ENCODE measurements around the gene TMEM52B.
A peak's percentile ranks its signal among the peaks of the same experiment; 100 is the strongest.

The TMEM52B gene

DNA sequence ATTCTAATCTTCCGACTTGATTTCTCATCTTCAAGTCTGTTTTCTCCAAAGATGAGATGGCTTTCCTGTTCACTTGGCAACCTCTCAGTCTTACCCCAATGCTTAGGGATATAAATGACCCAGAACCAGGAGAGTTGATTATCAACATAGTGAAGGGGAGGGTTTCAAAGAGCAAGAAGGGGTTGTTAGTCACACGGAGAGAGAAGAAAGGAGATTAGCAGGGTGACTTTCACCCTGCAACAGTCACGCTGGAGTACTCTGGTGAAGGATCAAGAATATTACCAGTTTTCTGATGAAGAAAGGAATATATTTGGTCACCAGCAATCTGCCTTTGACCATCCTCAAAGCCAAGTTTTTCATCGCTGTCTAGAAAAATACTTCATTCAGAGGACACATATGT lies at the start of gene TMEM52B:
TMEM52B (plus strand) TSS at position 212 of the 400 bp plus-strand sequence. CDS start 543 bp downstream, outside the sequence.
- no peak within 1 kb of the TSS for H3K4me3 ChIP-seq (ENCODE audit: low read depth, low read length)

- H3K4me3 ChIP-seq (ENCODE audit: low read depth, low read length) = no peak within 1 kb of the TSS
Observed at GRCh38 chr12:10130042-10130441, 48.8 kb upstream of the TMEM52B start, which contains the start of gene CLEC7A. TSS of gene CLEC7A (minus strand) at chr12:10130199. CDS start at chr12:10130082, 117 bp downstream.

GRCh38 chr12:10131111-10131690 lies 47.6 kb upstream of the TMEM52B start:
- H3K4me3 ChIP-seq (ENCODE audit: low read depth, low read length) = no peak overlapping the region

DNA sequence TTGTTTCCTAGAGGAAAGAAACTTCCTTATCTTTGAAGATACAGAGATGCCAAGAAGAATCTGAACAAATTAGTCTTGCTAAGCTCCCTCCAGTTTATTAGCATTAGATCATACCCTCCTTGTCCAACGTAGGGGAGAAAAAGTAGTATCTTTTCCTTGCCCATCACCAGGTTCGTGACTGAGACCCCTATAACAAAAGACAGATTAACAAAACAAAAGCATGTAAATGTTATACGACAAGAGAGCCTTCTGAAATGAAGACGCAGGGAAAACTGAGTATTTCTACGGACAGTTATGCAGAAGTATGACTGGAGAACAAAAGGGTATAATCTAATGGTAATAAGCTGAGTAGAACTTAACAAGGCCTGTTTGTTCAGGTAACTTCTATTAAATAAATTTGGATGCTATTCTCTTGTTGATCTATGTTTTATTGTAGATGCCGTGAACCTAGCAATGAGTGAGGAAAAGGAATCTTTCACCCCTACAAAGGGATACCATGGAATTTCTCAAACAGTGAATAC lies 45.9 kb upstream of the TMEM52B start:
- H3K4me3 ChIP-seq (ENCODE audit: low read depth, low read length) = no peak overlapping the region

DNA sequence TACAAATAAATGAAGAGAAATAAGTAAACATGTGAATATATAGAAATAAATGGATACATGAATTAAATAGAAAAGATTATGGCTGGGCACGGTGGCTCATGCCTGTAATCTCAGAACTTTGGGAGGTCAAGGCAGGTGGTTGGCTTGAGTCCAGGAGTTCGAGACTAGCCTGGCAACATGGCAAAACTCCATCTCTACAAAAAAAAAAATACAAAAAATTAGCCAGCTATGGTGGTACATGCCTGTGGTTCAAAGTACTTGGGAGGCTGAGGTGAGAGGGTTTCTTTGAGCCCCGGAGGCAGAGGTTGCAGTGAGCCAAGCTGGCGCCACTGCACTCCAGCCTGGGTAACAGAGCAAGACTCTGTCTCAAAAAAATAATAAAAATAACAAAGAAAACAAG lies 43.7 kb upstream of the TMEM52B start:
- no peak overlapping the region for H3K4me3 ChIP-seq (ENCODE audit: low read depth, low read length)

- no peak overlapping the region for H3K4me3 ChIP-seq (ENCODE audit: low read depth, low read length)
Observed at GRCh38 chr12:10136637-10137205, 42.1 kb upstream of the TMEM52B start.

DNA sequence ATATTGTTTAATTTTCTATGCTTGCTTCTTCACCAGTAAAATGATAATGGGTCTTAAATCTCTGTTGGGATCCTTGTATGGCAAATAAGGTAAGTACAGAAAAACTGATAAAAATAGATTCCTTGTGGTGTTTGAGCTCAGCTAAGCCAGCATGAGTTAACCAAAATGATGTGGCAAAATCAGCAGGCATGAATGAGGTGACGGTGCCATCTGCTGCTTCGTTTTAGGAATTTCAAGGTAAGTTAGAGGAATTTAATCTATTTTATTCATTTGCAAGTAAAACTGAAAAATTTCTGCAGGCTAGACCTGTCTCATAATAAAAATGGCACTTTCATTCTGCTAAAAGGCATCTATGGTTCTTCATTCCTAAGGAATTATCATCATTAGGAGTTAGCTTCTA lies 38.8 kb upstream of the TMEM52B start:
- no peak overlapping the region for H3K4me3 ChIP-seq (ENCODE audit: low read depth, low read length)

DNA sequence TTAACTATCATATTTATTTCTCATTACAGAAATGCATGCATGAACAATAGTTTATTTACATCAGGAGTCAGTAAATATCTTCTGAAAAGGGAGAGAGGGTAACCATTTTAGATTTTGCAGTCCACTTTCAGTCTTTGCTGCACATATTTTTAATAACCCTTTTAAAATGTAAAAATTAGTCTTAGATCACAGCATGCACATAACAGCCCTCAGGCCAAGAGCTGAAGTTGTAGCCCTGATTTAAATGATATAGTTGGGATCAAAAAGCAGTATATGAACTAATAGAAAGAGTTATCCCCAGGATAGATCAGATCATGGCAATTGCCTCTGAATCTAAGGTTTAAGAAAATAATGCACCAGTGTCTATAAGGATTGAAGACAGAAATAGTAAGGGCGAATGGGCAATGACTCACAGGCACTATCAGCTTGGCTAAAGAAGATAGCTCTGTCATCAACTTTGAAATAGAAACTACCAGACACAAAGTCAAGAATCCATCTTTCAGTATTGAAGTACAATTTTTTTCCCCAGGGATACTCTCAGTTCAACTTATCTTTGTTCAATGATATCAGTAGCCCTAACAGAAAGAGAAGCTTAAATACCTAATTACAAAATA lies 35.7 kb upstream of the TMEM52B start:
- H3K4me3 ChIP-seq (ENCODE audit: low read depth, low read length) = no peak overlapping the region

DNA sequence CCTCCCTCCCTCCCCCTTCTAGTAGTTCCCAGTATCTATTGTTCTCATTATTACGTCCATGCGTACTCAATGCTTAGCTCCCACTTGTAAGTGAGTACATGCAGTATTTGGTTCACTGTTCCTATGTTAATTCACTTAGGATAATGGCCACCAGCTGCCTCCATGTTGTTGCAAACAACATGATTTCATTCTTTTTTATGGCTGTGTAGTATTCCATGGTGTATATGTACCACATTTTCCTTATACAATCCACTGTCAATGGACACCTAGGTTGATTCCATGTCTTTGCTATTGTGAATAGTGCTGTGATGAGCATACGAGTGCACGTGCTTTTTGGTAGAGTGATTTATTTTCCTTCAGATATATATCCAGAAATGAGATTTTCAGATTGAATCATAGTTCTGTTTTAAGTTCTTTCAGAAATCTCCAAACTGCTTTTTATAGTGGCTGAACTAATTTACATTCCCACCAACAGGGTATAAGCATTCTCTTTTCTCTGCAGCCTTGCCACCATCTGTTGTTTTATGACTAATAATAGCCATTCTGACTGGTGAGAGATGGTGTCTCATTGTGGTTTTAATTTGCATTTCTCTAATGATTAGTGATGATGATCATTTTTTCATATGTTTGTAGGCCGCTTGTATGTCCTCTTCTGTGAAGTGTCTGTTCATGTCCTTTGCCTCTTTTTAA lies 31.0 kb upstream of the TMEM52B start:
- no peak overlapping the region for H3K4me3 ChIP-seq (ENCODE audit: low read depth, low read length)

GRCh38 chr12:10151621-10152020 lies 27.2 kb upstream of the TMEM52B start:
- H3K4me3 ChIP-seq (ENCODE audit: low read depth, low read length) = no peak overlapping the region

GRCh38 chr12:10153271-10154144 lies 25.3 kb upstream of the TMEM52B start:
- H3K4me3 ChIP-seq (ENCODE audit: low read depth, low read length) = peak overlapping the region; percentile 61

DNA sequence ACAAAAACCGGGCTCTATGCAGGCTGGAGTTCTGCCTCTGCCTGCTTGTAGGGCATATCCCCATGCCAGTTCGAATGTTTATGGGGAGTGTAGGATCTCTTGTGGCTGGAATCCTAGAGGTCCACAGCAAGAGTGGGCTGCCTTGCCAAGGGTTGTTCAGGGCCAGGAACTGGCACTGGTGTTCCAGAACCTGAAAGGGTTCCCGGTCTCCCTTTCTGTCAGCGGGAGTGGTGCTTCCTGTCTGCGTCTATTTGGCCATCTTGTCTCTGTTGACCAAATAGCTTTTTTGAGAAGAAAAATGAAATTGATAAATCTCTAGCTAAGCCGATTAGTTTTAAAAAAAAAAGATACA lies 24.7 kb upstream of the TMEM52B start:
- peak overlapping the region; percentile 61 for H3K4me3 ChIP-seq (ENCODE audit: low read depth, low read length)

DNA sequence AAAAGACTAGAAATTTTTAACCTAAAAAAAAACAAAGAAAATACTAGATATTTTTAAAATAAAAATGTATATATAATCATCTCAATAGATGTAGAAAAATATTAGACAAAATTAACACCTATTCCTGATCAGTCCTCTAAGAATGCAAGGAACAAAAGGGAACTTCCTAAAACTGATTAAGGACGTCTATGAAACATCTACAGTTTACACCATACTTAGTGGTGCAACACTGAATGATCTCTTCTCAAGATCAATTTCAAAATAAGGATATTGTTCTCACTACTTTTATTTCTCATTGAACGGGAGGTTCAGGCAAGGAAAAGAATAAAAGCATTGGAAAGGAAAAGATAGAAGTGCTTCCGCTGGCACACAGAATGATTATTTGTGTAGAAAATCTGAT lies 22.9 kb upstream of the TMEM52B start:
- H3K4me3 ChIP-seq (ENCODE audit: low read depth, low read length) = no peak overlapping the region

DNA sequence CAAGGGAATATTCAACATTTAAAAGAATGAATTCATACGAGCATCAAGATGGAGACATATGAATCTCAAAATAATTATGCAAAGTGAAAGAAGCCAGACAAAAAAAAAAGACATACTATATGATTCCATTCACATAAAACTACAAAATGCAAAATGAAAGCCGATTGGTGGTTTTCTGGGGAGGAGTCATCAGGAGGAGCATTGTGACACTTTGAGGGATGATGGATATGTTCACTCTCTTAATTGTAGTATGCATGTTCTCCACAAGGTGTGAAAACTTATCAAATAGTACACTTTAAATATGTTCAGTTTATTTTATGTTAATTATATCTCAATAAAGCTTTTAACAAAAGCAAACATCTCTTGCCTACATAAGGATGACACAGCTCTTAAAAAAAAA lies 20.4 kb upstream of the TMEM52B start:
- no peak overlapping the region for H3K4me3 ChIP-seq (ENCODE audit: low read depth, low read length)

DNA sequence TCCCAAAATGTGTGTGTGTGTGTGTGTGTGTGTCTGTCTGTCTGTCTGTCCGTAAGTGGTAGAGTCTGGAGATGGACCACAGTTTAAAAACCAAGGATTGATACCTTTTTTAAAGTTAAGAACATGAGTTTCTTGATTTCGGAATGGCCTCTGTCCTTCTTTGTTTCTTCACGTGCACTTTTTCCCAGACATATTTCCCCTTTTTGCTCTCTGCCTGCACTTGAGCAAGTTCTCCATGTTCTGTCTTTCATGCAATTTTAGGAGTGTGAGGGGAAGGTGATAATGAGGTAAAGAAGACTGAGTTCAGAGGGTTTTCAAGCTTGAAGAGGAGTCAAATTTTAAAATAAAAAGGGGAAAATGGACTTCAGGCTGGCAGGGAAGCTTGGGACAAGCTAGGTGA lies 19.6 kb upstream of the TMEM52B start:
- H3K4me3 ChIP-seq (ENCODE audit: low read depth, low read length) = no peak overlapping the region

DNA sequence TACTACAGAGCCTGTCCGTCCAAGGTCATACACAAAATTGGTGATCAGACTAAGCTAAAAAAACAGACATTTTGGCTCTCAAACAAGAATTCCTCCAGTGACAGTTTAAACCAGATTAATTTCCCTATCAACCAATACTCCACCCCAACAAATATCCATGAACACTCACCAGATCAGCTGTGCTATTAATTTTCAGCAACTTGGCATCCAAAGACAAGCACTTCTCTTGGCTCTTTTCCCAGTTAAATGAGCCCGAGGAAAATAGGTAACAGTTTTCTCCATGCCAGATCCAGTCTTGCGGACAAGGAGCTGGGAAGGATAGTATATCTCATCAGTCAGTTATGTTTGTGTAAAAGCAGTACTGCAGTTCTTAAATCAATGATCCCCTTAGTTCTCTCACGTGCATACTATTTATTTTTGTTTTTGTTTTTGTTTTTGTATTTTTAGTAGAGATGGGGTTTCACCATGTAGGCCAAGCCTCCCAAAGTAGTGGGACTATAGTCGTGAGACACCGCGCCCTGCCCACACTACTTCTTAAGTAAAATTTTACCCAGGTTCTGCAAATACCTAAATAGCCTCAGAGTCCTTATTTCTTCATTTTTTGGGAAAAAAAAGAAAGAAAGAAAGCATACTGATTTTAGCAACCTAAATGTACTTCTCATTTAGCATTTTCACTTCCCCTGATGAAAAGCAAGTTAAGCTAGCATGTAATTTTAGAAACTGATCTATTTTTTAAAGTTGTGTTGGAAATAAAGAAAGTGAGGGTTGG lies 18.0 kb upstream of the TMEM52B start:
- no peak overlapping the region for H3K4me3 ChIP-seq (ENCODE audit: low read depth, low read length)

GRCh38 chr12:10163084-10163483 lies 15.7 kb upstream of the TMEM52B start:
- H3K4me3 ChIP-seq (ENCODE audit: low read depth, low read length) = no peak overlapping the region

- H3K4me3 ChIP-seq (ENCODE audit: low read depth, low read length) = no peak overlapping the region
Observed at GRCh38 chr12:10165421-10165820, 13.4 kb upstream of the TMEM52B start.

- no peak overlapping the region for H3K4me3 ChIP-seq (ENCODE audit: low read depth, low read length)
Observed at GRCh38 chr12:10167599-10167998, 11.2 kb upstream of the TMEM52B start.

DNA sequence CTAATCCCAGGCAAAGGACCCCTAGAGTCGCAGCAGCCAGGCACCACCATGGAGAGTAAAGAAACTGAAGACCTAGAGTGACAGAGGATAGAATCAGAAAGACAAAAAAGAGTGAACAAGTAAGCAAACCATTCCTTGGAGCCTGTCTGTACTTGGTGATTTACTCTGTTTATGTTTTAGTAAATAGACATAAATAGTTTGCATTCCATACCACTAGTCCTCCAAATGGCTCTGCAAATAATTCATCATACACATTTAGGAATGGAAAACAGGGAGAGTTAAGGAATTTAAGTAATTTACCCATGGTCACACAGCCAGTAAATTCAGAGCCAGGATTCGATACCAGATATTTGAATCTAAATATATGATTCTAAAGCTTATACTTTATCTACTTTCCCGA lies 9.7 kb upstream of the TMEM52B start:
- no peak overlapping the region for H3K4me3 ChIP-seq (ENCODE audit: low read depth, low read length)

All from iPS-11a (cell line).